Measurements from ENCODE around the gene CNTNAP2. TPM values are rescaled to one million over a fixed set of nuclear protein-coding genes. Genes with fewer than 3 reads are reported as not detected.

Gene CNTNAP2
- total and polyA plus RNA-seq, 2 of the 13 experiments (the other 11 are each of a cell fraction or from before 2014, with no cell fraction given): 0.40 to 0.42 TPM

DNA sequence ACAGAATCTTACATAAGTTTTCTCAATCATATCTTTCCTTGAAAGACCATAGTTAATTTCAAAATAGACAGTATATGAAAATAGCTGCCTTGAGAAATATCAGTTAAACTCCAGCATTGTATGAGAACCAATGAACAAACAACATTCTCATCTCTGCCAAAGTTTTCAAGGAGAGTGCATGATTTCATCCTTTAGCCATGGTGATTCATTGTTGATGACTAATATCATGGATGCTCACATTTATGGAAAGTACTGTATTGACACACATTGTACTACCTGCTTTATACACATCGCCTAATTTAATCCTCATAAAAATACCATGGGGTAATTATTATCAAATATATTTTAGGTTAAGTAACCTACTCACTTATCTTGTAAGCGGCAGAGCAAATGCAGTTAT is 250.3 kb downstream of the CNTNAP2 start:
- in situ Hi-C loops (cut with HindIII; ENCODE audit: extremely low pct_ligation_motif_present, low pct_unique_long_range_greater_than_20kb): no loop called here
- no peak overlapping the region for H3K27ac ChIP-seq (ENCODE audit: extremely low read length, insufficient read depth, low read length)
- peaks cover 17% of the 10 kb centered on the region for H3K9me3 ChIP-seq (ENCODE audit: low read length)
- POLR2A ChIA-PET: no interaction called here
- no peaks in the 10 kb centered on the region for H4K20me1 ChIP-seq (ENCODE audit: insufficient read depth, low read length)
- H2AFZ ChIP-seq (ENCODE audit: low read length): no peak overlapping the region
- ATAC-seq: no peak
- no peak for DNase-seq (ENCODE audit: low spot score)
- no peaks in the 10 kb centered on the region for H3K4me1 ChIP-seq (ENCODE audit: insufficient read depth, low read length)
- H3K36me3 ChIP-seq (replicated peaks in 1 of 2; ENCODE audit: control insufficient read depth in 1 of 2, insufficient read depth in 2 of 2, low read length in 2 of 2): no peaks in the 10 kb centered on the region
- no peaks in the 10 kb centered on the region for H3K79me2 ChIP-seq (ENCODE audit: insufficient read depth, low read length)
- no peaks in the 10 kb centered on the region for H3K27me3 ChIP-seq (ENCODE audit: control insufficient read depth in 1 of 2, insufficient read depth in 2 of 2, low read length in 2 of 2)
- no peak overlapping the region for H3K4me2 ChIP-seq (ENCODE audit: low read depth, low read length)
- intact Hi-C loops (cut with micrococcal nuclease; ENCODE audit: unreplicated experiment): no loop called here
- CTCF ChIA-PET (ENCODE audit: low intra/inter-chr PET ratio, low total read pairs): no interaction called here
- FAIRE-seq: no peak
- H3K4me3 ChIP-seq (replicated peaks in 1 of 3; ENCODE audit: insufficient read depth in 1 of 3, low read depth in 2 of 3, low read length in 3 of 3): no peak overlapping the region
- TF ChIP-seq, protein P1, sequence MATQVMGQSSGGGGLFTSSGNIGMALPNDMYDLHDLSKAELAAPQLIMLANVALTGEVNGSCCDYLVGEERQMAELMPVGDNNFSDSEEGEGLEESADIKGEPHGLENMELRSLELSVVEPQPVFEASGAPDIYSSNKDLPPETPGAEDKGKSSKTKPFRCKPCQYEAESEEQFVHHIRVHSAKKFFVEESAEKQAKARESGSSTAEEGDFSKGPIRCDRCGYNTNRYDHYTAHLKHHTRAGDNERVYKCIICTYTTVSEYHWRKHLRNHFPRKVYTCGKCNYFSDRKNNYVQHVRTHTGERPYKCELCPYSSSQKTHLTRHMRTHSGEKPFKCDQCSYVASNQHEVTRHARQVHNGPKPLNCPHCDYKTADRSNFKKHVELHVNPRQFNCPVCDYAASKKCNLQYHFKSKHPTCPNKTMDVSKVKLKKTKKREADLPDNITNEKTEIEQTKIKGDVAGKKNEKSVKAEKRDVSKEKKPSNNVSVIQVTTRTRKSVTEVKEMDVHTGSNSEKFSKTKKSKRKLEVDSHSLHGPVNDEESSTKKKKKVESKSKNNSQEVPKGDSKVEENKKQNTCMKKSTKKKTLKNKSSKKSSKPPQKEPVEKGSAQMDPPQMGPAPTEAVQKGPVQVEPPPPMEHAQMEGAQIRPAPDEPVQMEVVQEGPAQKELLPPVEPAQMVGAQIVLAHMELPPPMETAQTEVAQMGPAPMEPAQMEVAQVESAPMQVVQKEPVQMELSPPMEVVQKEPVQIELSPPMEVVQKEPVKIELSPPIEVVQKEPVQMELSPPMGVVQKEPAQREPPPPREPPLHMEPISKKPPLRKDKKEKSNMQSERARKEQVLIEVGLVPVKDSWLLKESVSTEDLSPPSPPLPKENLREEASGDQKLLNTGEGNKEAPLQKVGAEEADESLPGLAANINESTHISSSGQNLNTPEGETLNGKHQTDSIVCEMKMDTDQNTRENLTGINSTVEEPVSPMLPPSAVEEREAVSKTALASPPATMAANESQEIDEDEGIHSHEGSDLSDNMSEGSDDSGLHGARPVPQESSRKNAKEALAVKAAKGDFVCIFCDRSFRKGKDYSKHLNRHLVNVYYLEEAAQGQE (IDR thresholded peaks at IDR 0.05; ENCODE audit: borderline replicate concordance in 1 of 2, low read depth in 1 of 2, low read length in 2 of 2): no peak
- TF ChIP-seq SOX5 (CRISPR knock-in tag; IDR thresholded peaks at IDR 0.05; ENCODE audit: borderline replicate concordance): no peak
- TF ChIP-seq ZNF484 (CRISPR knock-in tag; IDR thresholded peaks at IDR 0.05; ENCODE audit: borderline replicate concordance, low read depth): no peak
- TF ChIP-seq AGO2 (optimal IDR thresholded peaks at IDR 0.05; ENCODE audit: low read depth, low read length): no peak
- no peak for TF ChIP-seq ZNF879 (CRISPR knock-in tag; IDR thresholded peaks at IDR 0.05)
- TF ChIP-seq SP5 (CRISPR knock-in tag; IDR thresholded peaks at IDR 0.05; ENCODE audit: borderline replicate concordance, low read depth): no peak
- TF ChIP-seq ZNF232 (CRISPR knock-in tag; IDR thresholded peaks at IDR 0.05; ENCODE audit: borderline replicate concordance): no peak
- no peak for TF ChIP-seq TBP (CRISPR knock-in tag; IDR thresholded peaks at IDR 0.05)
- no peak for TF ChIP-seq TGIF2 (CRISPR knock-in tag; IDR thresholded peaks at IDR 0.05)
- no peak for TF ChIP-seq ZKSCAN8 (CRISPR knock-in tag; IDR thresholded peaks at IDR 0.05; ENCODE audit: borderline replicate concordance)
- TF ChIP-seq CHD2 (IDR thresholded peaks at IDR 0.05; ENCODE audit: low read depth, low read length): no peak
- TF ChIP-seq IKZF4 (CRISPR knock-in tag; IDR thresholded peaks at IDR 0.05; ENCODE audit: borderline replicate concordance, low read depth, not compliant biosample characterization): no peak
- 4% methylated on average over 2 of the region's 2 CpGs for WGBS (ENCODE audit: low lambda C conversion rate)
- no peak overlapping the region for H3K9ac ChIP-seq (ENCODE audit: insufficient read depth, low read depth, low read length)
- no TSS peak for BruUV-seq (replicated peaks)
